ENCODE results near the gene RTKN.

RTKN gene

GRCh38 chr2:74447230-74447999 lies 5.7 kb upstream of the RTKN start:
- no peak for TF ChIP-seq GATA3 (IDR thresholded peaks at IDR 0.05; ENCODE audit: low read depth, low read length)
- no peak for TF ChIP-seq GATA2 (IDR thresholded peaks at IDR 0.05; ENCODE audit: low read depth, low read length)

GRCh38 chr2:74444498-74445318 lies 3.0 kb upstream of the RTKN start:
- TF ChIP-seq GATA3 (IDR thresholded peaks at IDR 0.05; ENCODE audit: low read depth, low read length) (no peak), GATA2 (IDR thresholded peaks at IDR 0.05; ENCODE audit: low read depth, low read length) (no peak)

- no peak for TF ChIP-seq GATA2 (IDR thresholded peaks at IDR 0.05; ENCODE audit: low read depth, low read length)
Measured at GRCh38 chr2:74441170-74441689, 507 bp downstream of the RTKN start.

GRCh38 chr2:74440378-74441169 lies 1.2 kb downstream of the RTKN start:
- TF ChIP-seq GATA3 (IDR thresholded peaks at IDR 0.05; ENCODE audit: low read depth, low read length) = no peak
- no peak for TF ChIP-seq GATA2 (IDR thresholded peaks at IDR 0.05; ENCODE audit: low read depth, low read length)

- no peak for TF ChIP-seq GATA2 (IDR thresholded peaks at IDR 0.05; ENCODE audit: low read depth, low read length)
- no peak for TF ChIP-seq GATA3 (IDR thresholded peaks at IDR 0.05; ENCODE audit: low read depth, low read length)
Measured at GRCh38 chr2:74439803-74440377, 1.8 kb downstream of the RTKN start.

GRCh38 chr2:74439373-74439772 lies 2.4 kb downstream of the RTKN start:
- no peak for TF ChIP-seq GATA3 (IDR thresholded peaks at IDR 0.05; ENCODE audit: low read depth, low read length)
- no peak for TF ChIP-seq GATA2 (IDR thresholded peaks at IDR 0.05; ENCODE audit: low read depth, low read length)

- no peak for TF ChIP-seq GATA2 (IDR thresholded peaks at IDR 0.05; ENCODE audit: low read depth, low read length)
- no peak for TF ChIP-seq GATA3 (IDR thresholded peaks at IDR 0.05; ENCODE audit: low read depth, low read length)
Measured at GRCh38 chr2:74438248-74438647, 3.5 kb downstream of the RTKN start.

GRCh38 chr2:74436848-74437695 lies 4.7 kb downstream of the RTKN start:
- no peak for TF ChIP-seq GATA2 (IDR thresholded peaks at IDR 0.05; ENCODE audit: low read depth, low read length)
- no peak for TF ChIP-seq GATA3 (IDR thresholded peaks at IDR 0.05; ENCODE audit: low read depth, low read length)

- no peak for TF ChIP-seq GATA3 (IDR thresholded peaks at IDR 0.05; ENCODE audit: low read depth, low read length)
- TF ChIP-seq GATA2 (IDR thresholded peaks at IDR 0.05; ENCODE audit: low read depth, low read length) = no peak
Measured at GRCh38 chr2:74436111-74436805, 5.5 kb downstream of the RTKN start.

GRCh38 chr2:74430502-74430901 lies 11.2 kb downstream of the RTKN start:
- TF ChIP-seq GATA2 (IDR thresholded peaks at IDR 0.05; ENCODE audit: low read depth, low read length) = no peak
- TF ChIP-seq GATA3 (IDR thresholded peaks at IDR 0.05; ENCODE audit: low read depth, low read length) = no peak

GRCh38 chr2:74429487-74430451 lies 12.0 kb downstream of the RTKN start:
- TF ChIP-seq GATA3 (IDR thresholded peaks at IDR 0.05; ENCODE audit: low read depth, low read length) = no peak
- TF ChIP-seq GATA2 (IDR thresholded peaks at IDR 0.05; ENCODE audit: low read depth, low read length) = no peak

Measured in SH-SY5Y (cell line).